Measurements from ENCODE around the gene TTBK1.

The TTBK1 gene

GRCh38 chr6:43304882-43305281 is 61.6 kb downstream of the TTBK1 start:
- no peak for DNase-seq (ENCODE audit: low spot score)

GRCh38 chr6:43306086-43306485 is 62.8 kb downstream of the TTBK1 start:
- no peak for DNase-seq (ENCODE audit: low spot score)

GRCh38 chr6:43307451-43308100 is 64.3 kb downstream of the TTBK1 start:
- DNase-seq (ENCODE audit: low spot score) = no peak

- no peak for DNase-seq (ENCODE audit: low spot score)
Measured at GRCh38 chr6:43308101-43308989, 65.1 kb downstream of the TTBK1 start, which contains the start of gene CRIP3. TSS of gene CRIP3 (minus strand) at chr6:43308826. CDS start at chr6:43308792, 34 bp downstream.

- no peak for DNase-seq (ENCODE audit: low spot score)
Measured at GRCh38 chr6:43308990-43309477, 65.8 kb downstream of the TTBK1 start.

GRCh38 chr6:43310134-43310533 is 66.9 kb downstream of the TTBK1 start:
- DNase-seq (ENCODE audit: low spot score) = no peak

- no peak for DNase-seq (ENCODE audit: low spot score)
Measured at GRCh38 chr6:43310624-43311023, 67.3 kb downstream of the TTBK1 start.

- DNase-seq (ENCODE audit: low spot score) = no peak
Measured at GRCh38 chr6:43311666-43312065, 68.4 kb downstream of the TTBK1 start.

- no peak for DNase-seq (ENCODE audit: low spot score)
Measured at GRCh38 chr6:43313813-43314212, 70.5 kb downstream of the TTBK1 start.

- DNase-seq (ENCODE audit: low spot score) = no peak
Measured at GRCh38 chr6:43318011-43318410, 74.7 kb downstream of the TTBK1 start.

- DNase-seq (ENCODE audit: low spot score) = no peak
Measured at GRCh38 chr6:43325876-43326275, 82.6 kb downstream of the TTBK1 start.

- no peak for DNase-seq (ENCODE audit: low spot score)
Measured at GRCh38 chr6:43328528-43328927, 85.2 kb downstream of the TTBK1 start.

- no peak for DNase-seq (ENCODE audit: low spot score)
Measured at GRCh38 chr6:43331470-43331869, 88.2 kb downstream of the TTBK1 start.

GRCh38 chr6:43331891-43332290 is 88.6 kb downstream of the TTBK1 start:
- no peak for DNase-seq (ENCODE audit: low spot score)

GRCh38 chr6:43334466-43335095 is 91.3 kb downstream of the TTBK1 start:
- DNase-seq (ENCODE audit: low spot score) = no peak

GRCh38 chr6:43335469-43335868 is 92.2 kb downstream of the TTBK1 start:
- no peak for DNase-seq (ENCODE audit: low spot score)

GRCh38 chr6:43336382-43336781 is 93.1 kb downstream of the TTBK1 start:
- DNase-seq (ENCODE audit: low spot score) = no peak
